ENCODE results near the gene LGALSL.

DNA sequence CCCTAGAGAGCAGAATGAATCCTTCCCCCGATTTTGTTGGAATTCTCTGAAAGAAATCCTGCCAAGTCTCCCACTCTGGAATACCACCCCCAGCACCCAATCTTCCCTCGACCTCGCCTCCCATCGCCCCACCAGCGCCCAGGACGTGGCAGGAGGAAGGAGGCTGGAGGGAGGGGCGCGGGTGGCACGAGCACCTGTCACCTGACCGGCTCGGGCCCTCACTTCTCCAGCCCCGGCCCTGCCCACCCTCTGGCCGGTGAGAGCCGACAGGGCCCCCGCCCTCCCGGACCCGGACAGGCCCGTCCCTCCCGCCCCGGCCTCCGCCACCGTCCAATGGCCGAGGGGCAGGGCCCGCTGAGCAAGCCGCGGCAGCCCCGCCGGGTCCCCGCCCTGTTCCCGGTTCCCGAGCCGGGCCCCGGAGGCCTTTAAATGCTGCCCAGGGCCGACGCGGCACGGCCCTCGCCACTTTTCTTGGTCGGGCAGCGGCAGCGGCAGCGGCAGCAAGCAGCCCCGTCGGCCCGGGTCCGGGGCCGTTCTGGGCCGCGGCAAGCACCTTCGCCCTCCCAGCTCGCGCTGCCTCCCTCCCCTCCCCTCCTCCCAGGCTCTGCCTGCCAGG lies at the start of gene LGALSL:
- TF ChIP-seq EZH2phosphoT487 (conservative IDR thresholded peaks at IDR 0.05; ENCODE audit: low read length) = no peak
- TF ChIP-seq, protein P1, sequence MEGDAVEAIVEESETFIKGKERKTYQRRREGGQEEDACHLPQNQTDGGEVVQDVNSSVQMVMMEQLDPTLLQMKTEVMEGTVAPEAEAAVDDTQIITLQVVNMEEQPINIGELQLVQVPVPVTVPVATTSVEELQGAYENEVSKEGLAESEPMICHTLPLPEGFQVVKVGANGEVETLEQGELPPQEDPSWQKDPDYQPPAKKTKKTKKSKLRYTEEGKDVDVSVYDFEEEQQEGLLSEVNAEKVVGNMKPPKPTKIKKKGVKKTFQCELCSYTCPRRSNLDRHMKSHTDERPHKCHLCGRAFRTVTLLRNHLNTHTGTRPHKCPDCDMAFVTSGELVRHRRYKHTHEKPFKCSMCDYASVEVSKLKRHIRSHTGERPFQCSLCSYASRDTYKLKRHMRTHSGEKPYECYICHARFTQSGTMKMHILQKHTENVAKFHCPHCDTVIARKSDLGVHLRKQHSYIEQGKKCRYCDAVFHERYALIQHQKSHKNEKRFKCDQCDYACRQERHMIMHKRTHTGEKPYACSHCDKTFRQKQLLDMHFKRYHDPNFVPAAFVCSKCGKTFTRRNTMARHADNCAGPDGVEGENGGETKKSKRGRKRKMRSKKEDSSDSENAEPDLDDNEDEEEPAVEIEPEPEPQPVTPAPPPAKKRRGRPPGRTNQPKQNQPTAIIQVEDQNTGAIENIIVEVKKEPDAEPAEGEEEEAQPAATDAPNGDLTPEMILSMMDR (IDR thresholded peaks at IDR 0.05; ENCODE audit: insufficient read depth, low read length, poor library complexity, severe bottlenecking) = no peak
